H9 (cell line): ENCODE data around the gene UNC5C. TPM values are rescaled to one million over a fixed set of nuclear protein-coding genes. Genes with fewer than 3 reads are reported as not detected.

Experiments used
- DNase-seq: peaks from one replicate; pipeline ENCODE4 v3.0.0-alpha.2; 2017
- H2AFZ ChIP-seq: one replicate; pipeline ENCODE4 v1.6.1; 2013; ENCODE audit warnings: mild to moderate bottlenecking, low read length, control low read depth, moderate library complexity
- H2AK5ac ChIP-seq: 2 replicates; pipeline ENCODE4 v1.6.1; 2013; ENCODE audit warnings: low read length, control low read depth, mixed read lengths; ENCODE audit not compliant: insufficient read length
- H2BK120ac ChIP-seq: one replicate; pipeline ENCODE4 v1.6.1; 2013; ENCODE audit warnings: low read depth, mild to moderate bottlenecking, low read length, control low read depth, inconsistent platforms; ENCODE audit not compliant: poor library complexity, severe bottlenecking
- H2BK12ac ChIP-seq: 2 replicates; pipeline ENCODE4 v1.6.1; 2013; ENCODE audit warnings: low read length, control low read depth, mixed read lengths, low read depth; ENCODE audit not compliant: insufficient read length
- H2BK15ac ChIP-seq: 2 replicates; pipeline ENCODE4 v1.6.1; 2013; ENCODE audit warnings: low read depth, low read length, control low read depth
- H2BK20ac ChIP-seq: one replicate; pipeline ENCODE4 v1.6.1; 2013; ENCODE audit warnings: low read depth, mild to moderate bottlenecking, low read length, control low read depth, inconsistent platforms; ENCODE audit not compliant: poor library complexity, severe bottlenecking
- H2BK5ac ChIP-seq: 2 replicates; pipeline ENCODE4 v1.6.1; 2013; ENCODE audit warnings: low read length, control low read depth, mixed read lengths; ENCODE audit not compliant: insufficient read length
- H3K14ac ChIP-seq: 2 replicates; pipeline ENCODE4 v1.6.1; 2013; ENCODE audit warnings: low read length, control low read depth; ENCODE audit not compliant: insufficient read depth
- H3K18ac ChIP-seq: 2 replicates; pipeline ENCODE4 v1.6.1; 2013; ENCODE audit warnings: low read depth, mild to moderate bottlenecking, mixed read lengths, low read length, control low read depth; ENCODE audit not compliant: insufficient read length
- H3K23ac ChIP-seq: 2 replicates; pipeline ENCODE4 v1.6.1; 2013; ENCODE audit warnings: low read length, control low read depth, mixed read lengths, low read depth; ENCODE audit not compliant: insufficient read length
- H3K23me2 ChIP-seq: 2 replicates; pipeline ENCODE4 v1.6.1; 2013; ENCODE audit warnings: low read depth, mild to moderate bottlenecking, mixed read lengths, low read length, control low read depth; ENCODE audit not compliant: insufficient read length, poor library complexity, severe bottlenecking
- H3K27ac ChIP-seq: 2 replicates; pipeline ENCODE4 v1.5.1; 2013; ENCODE audit warnings: low read length, control low read depth, mixed read lengths, low read depth; ENCODE audit not compliant: insufficient read length
- H3K27me3 ChIP-seq: 2 replicates; pipeline ENCODE4 v1.6.1; 2013; ENCODE audit warnings: low read length, control low read depth, inconsistent platforms; ENCODE audit not compliant: insufficient read depth
- H3K4ac ChIP-seq: 2 replicates; pipeline ENCODE4 v1.6.1; 2013; ENCODE audit warnings: low read depth, mild to moderate bottlenecking, control low read depth, inconsistent platforms, low read length, moderate library complexity
- H3K4me1 ChIP-seq: 2 replicates; pipeline ENCODE4 v1.6.1; 2013; ENCODE audit warnings: low read length, control low read depth, inconsistent platforms; ENCODE audit not compliant: insufficient read depth
- H3K4me2 ChIP-seq: 2 replicates; pipeline ENCODE4 v1.6.1; 2013; ENCODE audit warnings: low read length, control low read depth, mixed read lengths; ENCODE audit not compliant: insufficient read length, insufficient read depth
- H3K56ac ChIP-seq: 2 replicates; pipeline ENCODE4 v1.6.1; 2013; ENCODE audit warnings: low read depth, mild to moderate bottlenecking, mixed read lengths, low read length, control low read depth; ENCODE audit not compliant: insufficient read length
- H3K79me1 ChIP-seq: 2 replicates; pipeline ENCODE4 v1.6.1; 2013; ENCODE audit warnings: low read depth, mild to moderate bottlenecking, moderate library complexity, low read length, control low read depth, inconsistent platforms; ENCODE audit not compliant: insufficient read depth, poor library complexity, severe bottlenecking
- H3K79me2 ChIP-seq: 2 replicates; pipeline ENCODE4 v1.6.1; 2013; ENCODE audit warnings: low read length, control low read depth, inconsistent platforms; ENCODE audit not compliant: insufficient read depth
- H3K9ac ChIP-seq: 2 replicates; pipeline ENCODE4 v1.6.1; 2013; ENCODE audit warnings: low read length, control low read depth, mixed read lengths; ENCODE audit not compliant: insufficient read length; ENCODE audit errors: extremely low read depth
- H3K9me3 ChIP-seq: one replicate; pipeline ENCODE4 v1.6.1; 2013; ENCODE audit warnings: low read depth, low read length, inconsistent platforms; ENCODE audit not compliant: control insufficient read depth
- H3T11ph ChIP-seq: one replicate; pipeline ENCODE4 v1.6.1; 2013; ENCODE audit warnings: mild to moderate bottlenecking, low read length, control low read depth, inconsistent platforms
- H4K20me1 ChIP-seq: one replicate; pipeline ENCODE4 v1.6.1; 2013; ENCODE audit not compliant: control insufficient read depth, insufficient read length, insufficient read depth
- H4K5ac ChIP-seq: 2 replicates; pipeline ENCODE4 v1.6.1; 2013; ENCODE audit warnings: low read depth, mild to moderate bottlenecking, mixed read lengths, low read length, control low read depth; ENCODE audit not compliant: insufficient read length
- H4K8ac ChIP-seq: replicated peaks from 2 replicates; pipeline ENCODE4 v1.6.1; 2013; ENCODE audit warnings: low read length, control low read depth, mixed read lengths, low read depth; ENCODE audit not compliant: insufficient read length
- H4K91ac ChIP-seq: 2 replicates; pipeline ENCODE4 v1.6.1; 2013; ENCODE audit warnings: low read depth, mild to moderate bottlenecking, moderate library complexity, mixed read lengths, low read length, control low read depth; ENCODE audit not compliant: insufficient read length
- H3K27ac Mint-ChIP-seq, 3 experiments: 2 replicates in 2 of 3; 3 replicates in 1 of 3; pipeline ENCODE4 v1.8.0; 2020 to 2021; ENCODE audit warnings: mixed read lengths in 3 of 3, mild to moderate bottlenecking in 1 of 3, moderate library complexity in 1 of 3
- H3K27me3 Mint-ChIP-seq: 2 replicates; pipeline ENCODE4 v1.8.0; 2021; ENCODE audit warnings: low read depth, mild to moderate bottlenecking, moderate library complexity, mixed read lengths
- H3K36me3 Mint-ChIP-seq, 3 experiments: 2 replicates in 2 of 3; 3 replicates in 1 of 3; pipeline ENCODE4 v1.8.0; 2020 to 2021; ENCODE audit warnings: low read depth in 3 of 3, mixed read lengths in 3 of 3; ENCODE audit not compliant: insufficient read depth in 1 of 3
- H3K4me1 Mint-ChIP-seq, 2 experiments: 2 replicates each; pipeline ENCODE4 v1.8.0; 2020; ENCODE audit warnings: mixed read lengths in 2 of 2
- H3K4me3 Mint-ChIP-seq, 2 experiments: 2 replicates in 1 of 2; 3 replicates in 1 of 2; pipeline ENCODE4 v1.8.0; 2020 to 2021; ENCODE audit warnings: mild to moderate bottlenecking in 2 of 2, mixed read lengths in 2 of 2, moderate library complexity in 1 of 2
- H3K9me3 Mint-ChIP-seq, 2 experiments: 2 replicates in 1 of 2; 3 replicates in 1 of 2; pipeline ENCODE4 v1.8.0; 2020; ENCODE audit warnings: mild to moderate bottlenecking in 2 of 2, mixed read lengths in 2 of 2, moderate library complexity in 1 of 2
- WGBS: extraction: QIAGEN DNeasy Blood & Tissue Kit; methylation state at CpG from one replicate; pipeline ENCODE4 v1.1.7; 2013; ENCODE audit warnings: missing lambda C conversion rate, low lambda C conversion rate, mixed read lengths; ENCODE audit not compliant: insufficient read length; ENCODE audit errors: extremely low coverage; 5-methylcytosine and 5-hydroxymethylcytosine counted together
- total RNA-seq: library from RNA; stranded (reverse); gene quantifications from 2 replicates; pipeline ENCODE4 v1.2.1, GENCODE V29; 2021
- TF ChIP-seq, protein P1 (sequence below): fragments of 200-600 bp; sonication (generic); conservative IDR thresholded peaks from 3 replicates; pipeline ENCODE4 v1.8.0; 2021; ENCODE audit warnings: antibody characterized with exemption, mild to moderate bottlenecking

Gene UNC5C
- total RNA-seq, 1 experiment from 2014 or later: not detected

DNA sequence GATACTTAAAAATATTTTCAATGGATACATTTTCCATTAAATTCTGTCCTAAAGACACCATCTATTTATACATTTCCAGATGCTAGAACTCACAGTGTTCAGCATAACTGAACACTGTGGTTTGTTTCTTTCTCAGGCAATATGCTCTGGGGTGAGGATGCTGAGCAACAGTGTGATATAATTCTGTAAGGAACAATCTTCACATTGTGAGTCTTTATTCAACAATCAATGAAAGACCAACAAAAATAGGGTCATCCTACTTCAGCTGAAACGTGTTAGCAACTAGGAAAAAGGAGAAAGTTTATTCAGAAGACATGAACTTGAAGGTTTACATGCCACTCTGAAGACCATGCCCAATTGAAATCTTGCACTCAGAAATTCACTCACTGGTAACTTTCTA is 284.8 kb downstream of the UNC5C start:
- Mint-ChIP-seq H3K4me1 (peaks cover 6 to 8% of the 10 kb centered on the region in 2 experiments), H3K9me3 (no peaks in the 10 kb centered on the region), H3K4me3 (no peak overlapping the region), H3K27me3 (no peaks in the 10 kb centered on the region), H3K27ac (no peak overlapping the region), H3K36me3 (no peaks in the 10 kb centered on the region)
- Histone ChIP-seq H3K14ac (no peak overlapping the region), H4K20me1 (no peaks in the 10 kb centered on the region), H2BK5ac (no peak overlapping the region), H3K9me3 (no peaks in the 10 kb centered on the region), H3K79me2 (no peaks in the 10 kb centered on the region), H3K79me1 (no peaks in the 10 kb centered on the region), H2AK5ac (no peak overlapping the region), H4K91ac (no peak overlapping the region), H3K4me2 (no peak overlapping the region), H3K4me1 (no peaks in the 10 kb centered on the region), H3T11ph (no peak overlapping the region), H2BK120ac (no peak overlapping the region), H3K4ac (no peak overlapping the region), H2BK12ac (no peak overlapping the region), H3K23ac (no peak overlapping the region), H3K56ac (no peak overlapping the region), H4K5ac (no peak overlapping the region), H3K9ac (no peak overlapping the region), H3K27ac (no peak overlapping the region), H3K18ac (no peak overlapping the region), H4K8ac (no peak overlapping the region), H2BK15ac (no peak overlapping the region), H2AFZ (no peak overlapping the region), H2BK20ac (no peak overlapping the region), H3K27me3 (no peaks in the 10 kb centered on the region), H3K23me2 (no peaks in the 10 kb centered on the region)
- DNase-seq: no peak
- WGBS: no CpG with 5 or more reads among the region's 1 CpG
- TF ChIP-seq, protein P1, sequence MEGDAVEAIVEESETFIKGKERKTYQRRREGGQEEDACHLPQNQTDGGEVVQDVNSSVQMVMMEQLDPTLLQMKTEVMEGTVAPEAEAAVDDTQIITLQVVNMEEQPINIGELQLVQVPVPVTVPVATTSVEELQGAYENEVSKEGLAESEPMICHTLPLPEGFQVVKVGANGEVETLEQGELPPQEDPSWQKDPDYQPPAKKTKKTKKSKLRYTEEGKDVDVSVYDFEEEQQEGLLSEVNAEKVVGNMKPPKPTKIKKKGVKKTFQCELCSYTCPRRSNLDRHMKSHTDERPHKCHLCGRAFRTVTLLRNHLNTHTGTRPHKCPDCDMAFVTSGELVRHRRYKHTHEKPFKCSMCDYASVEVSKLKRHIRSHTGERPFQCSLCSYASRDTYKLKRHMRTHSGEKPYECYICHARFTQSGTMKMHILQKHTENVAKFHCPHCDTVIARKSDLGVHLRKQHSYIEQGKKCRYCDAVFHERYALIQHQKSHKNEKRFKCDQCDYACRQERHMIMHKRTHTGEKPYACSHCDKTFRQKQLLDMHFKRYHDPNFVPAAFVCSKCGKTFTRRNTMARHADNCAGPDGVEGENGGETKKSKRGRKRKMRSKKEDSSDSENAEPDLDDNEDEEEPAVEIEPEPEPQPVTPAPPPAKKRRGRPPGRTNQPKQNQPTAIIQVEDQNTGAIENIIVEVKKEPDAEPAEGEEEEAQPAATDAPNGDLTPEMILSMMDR: no peak
